Measurements from ENCODE around the gene PEMT. TPM values are rescaled to one million over a fixed set of nuclear protein-coding genes. Genes with fewer than 3 reads are reported as not detected.

PEMT gene
- total and polyA plus RNA-seq, 2 of the 8 experiments (the other 6 are each of a cell fraction or from before 2014, with no cell fraction given): 42.0 to 118 TPM

GRCh38 chr17:17570798-17571716, 20.5 kb downstream of the PEMT start:
- Histone ChIP-seq H3K36me3 (ENCODE audit: control insufficient read depth in 2 of 4, insufficient read depth in 4 of 4, low read length in 3 of 4) (no peaks in the 10 kb centered on the region), H2BK12ac (ENCODE audit: low read depth, low read length) (no peak overlapping the region), H3K4ac (replicated peaks; ENCODE audit: insufficient read length, low read depth, low read length) (no peak overlapping the region), H3K23ac (ENCODE audit: insufficient read length) (no peak overlapping the region), H2BK20ac (ENCODE audit: low read length) (no peak overlapping the region), H3K9me3 (ENCODE audit: insufficient read depth in 2 of 2, low read depth in 1 of 2, low read length in 1 of 2) (no peaks in the 10 kb centered on the region), H3K23me2 (ENCODE audit: low read depth, low read length) (no peaks in the 10 kb centered on the region), H3K14ac (ENCODE audit: insufficient read length) (no peak overlapping the region), H2AFZ (ENCODE audit: low read length) (no peak overlapping the region), H3K4me3 (ENCODE audit: extremely low read depth in 1 of 4, insufficient read depth in 2 of 4, low read depth in 3 of 4, low read length in 4 of 4) (no peak overlapping the region), H4K91ac (replicated peaks; ENCODE audit: insufficient read length, low read length) (no peak overlapping the region), H2BK120ac (replicated peaks; ENCODE audit: low read depth, low read length) (no peak overlapping the region), H4K20me1 (replicated peaks in 1 of 2; ENCODE audit: control insufficient read depth in 1 of 2, insufficient read depth in 2 of 2, low read length in 2 of 2) (peaks cover 2% of the 10 kb centered on the region in 2 experiments), H2AK5ac (ENCODE audit: low read depth, low read length) (no peak overlapping the region), H2BK15ac (ENCODE audit: low read length) (no peak overlapping the region), H3K27ac (ENCODE audit: low read depth, low read length) (no peak overlapping the region), H3K18ac (ENCODE audit: extremely low read depth, low read length) (no peak overlapping the region), H3K79me1 (ENCODE audit: low read depth, low read length) (peaks cover 6% of the 10 kb centered on the region), H3K79me2 (ENCODE audit: control insufficient read depth in 1 of 2, insufficient read depth in 2 of 2, low read length in 2 of 2) (no peaks in the 10 kb centered on the region), H3K4me1 (replicated peaks in 1 of 4; ENCODE audit: control insufficient read depth in 3 of 4, insufficient read depth in 4 of 4, low read length in 3 of 4) (peaks cover 0 to 2% (median under 1%) of the 10 kb centered on the region in 4 experiments; a peak in 1 of 7 replicates), H3K4me2 (ENCODE audit: insufficient read depth in 1 of 2, low read depth in 2 of 2, low read length in 2 of 2) (no peak overlapping the region), H4K5ac (ENCODE audit: insufficient read length, low read depth, low read length) (no peak overlapping the region), H3K9ac (replicated peaks in 1 of 4; ENCODE audit: extremely low read depth in 1 of 4, low read depth in 3 of 4, low read length in 3 of 4) (no peak overlapping the region), H2BK5ac (ENCODE audit: low read depth, low read length) (no peak overlapping the region), H3K27me3 (replicated peaks in 1 of 4; ENCODE audit: control insufficient read depth in 3 of 4, extremely low read depth in 1 of 4, insufficient read depth in 3 of 4, low read length in 3 of 4) (no peaks in the 10 kb centered on the region), H3K56ac (replicated peaks; ENCODE audit: insufficient read length, low read depth, low read length) (no peak overlapping the region), H4K8ac (ENCODE audit: extremely low read depth, insufficient read depth, low read length) (no peak overlapping the region; the same call in 1 of the 2 replicates)
- WGBS, 2 experiments (ENCODE audit: extremely low coverage in 1 of 2, insufficient coverage in 1 of 2, insufficient read length in 1 of 2, insufficient replicate concordance in 2 of 2, low coverage in 1 of 2, low lambda C conversion rate in 2 of 2, missing lambda C conversion rate in 1 of 2): 82% methylated on average over 14 of the region's 15 CpGs; no CpG with 5 or more reads in 1 of the 2 experiments
- POLR2A ChIA-PET (ENCODE audit: partially characterized antibody): interaction anchor here (0.8 to 1.4 kb wide), 3 partner anchors 11 to 74 kb away, joined by 3 to 7 read pairs (median 4); partner anchors contain the start of gene RASD1
- DNase-seq (ENCODE audit: low read depth in 1 of 2, low spot score in 2 of 2) (no peak), FAIRE-seq (no peak)
- CTCF ChIA-PET (ENCODE audit: partially characterized antibody): interaction anchor here (0.6 to 9.7 kb wide), 22 partner anchors 9 to 224 kb away, joined by 3 to 81 read pairs (median 8); partner anchors contain the start of gene RASD1
- TF ChIP-seq JUN (IDR thresholded peaks at IDR 0.05; ENCODE audit: low read depth, low read length): no peak
- no peak for TF ChIP-seq TAF7 (optimal IDR thresholded peaks at IDR 0.05; ENCODE audit: borderline replicate concordance, low read depth, low read length)
- no peak for TF ChIP-seq CREB1 (IDR thresholded peaks at IDR 0.05)
- no peak for TF ChIP-seq EZH2 (IDR thresholded peaks at IDR 0.05; ENCODE audit: low read depth, low read length, severe bottlenecking)
- TF ChIP-seq TBP (IDR thresholded peaks at IDR 0.05; ENCODE audit: low read depth, low read length): no peak
- no peak for TF ChIP-seq SIRT6 (IDR thresholded peaks at IDR 0.05; ENCODE audit: low read length)
- no peak for TF ChIP-seq FOSL1 (IDR thresholded peaks at IDR 0.05; ENCODE audit: insufficient read depth, low read depth, low read length)
- TF ChIP-seq SIN3A (conservative IDR thresholded peaks at IDR 0.05 in 1 of 2, IDR thresholded peaks at IDR 0.05 in 1 of 2; ENCODE audit: low read depth in 1 of 2, low read length in 2 of 2): no peak
- TF ChIP-seq ATF2 (IDR thresholded peaks at IDR 0.05; ENCODE audit: low read length): no peak
- TF ChIP-seq KDM1A (IDR thresholded peaks at IDR 0.05; ENCODE audit: borderline replicate concordance, low read length): no peak

Data from H1 (cell line).